Natural killer cell (primary cell): Measurements from ENCODE around the gene KLHL30. TPM values are rescaled to one million over a fixed set of nuclear protein-coding genes. Genes with fewer than 3 reads are reported as not detected.
A peak's percentile ranks its signal among the peaks of the same experiment; 100 is the strongest.

Experiments used
- ATAC-seq, 3 donors: fragments of 150-1000 bp in 2 of 3; fragments of 200-7000 bp in 1 of 3; cut with Tn5 transposase; 1 replicate in 1 of 3; 2 replicates in 2 of 3; pipeline ENCODE4 v1.10.0; 2021; ENCODE audit warnings: mild to moderate bottlenecking in 2 of 3, moderate library complexity in 2 of 3
- DNase-seq, 2 donors: peaks; one replicate each; pipeline versions ENCODE4 v3.0.0 to v3.0.0-alpha.2; 2013 to 2021; ENCODE audit warnings: mixed read lengths in 1 of 2
- H3K27ac ChIP-seq: one replicate; pipeline ENCODE4 v1.5.1; 2013; ENCODE audit warnings: mild to moderate bottlenecking, low read length
- H3K27me3 ChIP-seq: one replicate; pipeline ENCODE4 v1.6.1; 2013; ENCODE audit warnings: low read length; ENCODE audit not compliant: control insufficient read depth, insufficient read depth
- H3K36me3 ChIP-seq: one replicate; pipeline ENCODE4 v1.6.1; 2013; ENCODE audit warnings: low read length; ENCODE audit not compliant: control insufficient read depth, insufficient read depth
- H3K4me1 ChIP-seq: one replicate; pipeline ENCODE4 v1.6.1; 2013; ENCODE audit warnings: low read length; ENCODE audit not compliant: control insufficient read depth, insufficient read depth
- H3K4me3 ChIP-seq: one replicate; pipeline ENCODE4 v1.5.1; 2013; ENCODE audit warnings: low read length
- H3K9me3 ChIP-seq: one replicate; pipeline ENCODE4 v1.6.1; 2013; ENCODE audit warnings: low read length; ENCODE audit not compliant: control insufficient read depth, insufficient read depth
- H3K27ac Mint-ChIP-seq, 2 donors: one replicate each; pipeline ENCODE4 v1.8.0; 2022; ENCODE audit warnings: mild to moderate bottlenecking in 2 of 2, mixed read lengths in 2 of 2, moderate library complexity in 1 of 2
- H3K27me3 Mint-ChIP-seq, 2 donors: one replicate each; pipeline ENCODE4 v1.8.0; 2022; ENCODE audit warnings: low read depth in 2 of 2, mixed read lengths in 2 of 2
- H3K36me3 Mint-ChIP-seq: one replicate; pipeline ENCODE4 v1.8.0; 2022; ENCODE audit warnings: mixed read lengths
- H3K4me1 Mint-ChIP-seq, 2 donors: one replicate each; pipeline ENCODE4 v1.8.0; 2022; ENCODE audit warnings: mixed read lengths in 2 of 2
- H3K4me3 Mint-ChIP-seq: one replicate; pipeline ENCODE4 v1.8.0; 2022; ENCODE audit warnings: mild to moderate bottlenecking, moderate library complexity, mixed read lengths
- H3K9me3 Mint-ChIP-seq, 2 donors: one replicate each; pipeline ENCODE4 v1.8.0; 2022; ENCODE audit warnings: mixed read lengths in 2 of 2
- CTCF ChIP-seq: fragments of 200-600 bp; IDR thresholded peaks from one replicate; pipeline ENCODE4 v1.8.0; 2022; ENCODE audit warnings: antibody characterized with exemption
- WGBS: methylation state at CpG from one replicate; pipeline ENCODE4 v1.1.7; 2013; ENCODE audit warnings: missing lambda C conversion rate; ENCODE audit not compliant: insufficient coverage; 5-methylcytosine and 5-hydroxymethylcytosine counted together
- intact Hi-C: fragments of 100-400 bp; cut with micrococcal nuclease; formaldehyde crosslinking; loops from one replicate; pipeline ENCODE4 v1.14.2; 2022
- total RNA-seq, 4 donors: library from RNA; stranded (reverse); fragments of 120-200 nt in 1 of 4; gene quantifications; one replicate each; pipeline versions ENCODE4 v1.2.3 to v1.2.4, GENCODE V29; 2013 to 2022

KLHL30 gene
- total RNA-seq, 3 donors from 2014 or later (not counting 1 experiment from before 2014, with no cell fraction given): not detected

GRCh38 chr2:238137885-238138284 is 583 bp upstream of the KLHL30 start:
- WGBS: 93% methylated on average over 13 of the region's 13 CpGs
- H3K27me3 ChIP-seq: no peaks in the 10 kb centered on the region
- no peak overlapping the region for H3K27ac ChIP-seq
- no peak for TF ChIP-seq CTCF
- H3K27me3 Mint-ChIP-seq: no peaks in the 10 kb centered on the region
- peaks cover 20% of the 10 kb centered on the region for H3K4me1 ChIP-seq
- peaks cover 8 to 9% of the 10 kb centered on the region in 2 donors for H3K4me1 Mint-ChIP-seq
- intact Hi-C loops: no loop called here
- no peak overlapping the region for H3K4me3 ChIP-seq
- no peak for DNase-seq
- no peaks in the 10 kb centered on the region for H3K36me3 ChIP-seq
- no peaks in the 10 kb centered on the region for H3K36me3 Mint-ChIP-seq
- H3K9me3 Mint-ChIP-seq: no peaks in the 10 kb centered on the region
- H3K27ac Mint-ChIP-seq: no peak overlapping the region
- no peaks in the 10 kb centered on the region for H3K9me3 ChIP-seq
- ATAC-seq: no peak
- no peak overlapping the region for H3K4me3 Mint-ChIP-seq

GRCh38 chr2:238139196-238140039 is 950 bp downstream of the KLHL30 start:
- H3K9me3 Mint-ChIP-seq: no peaks in the 10 kb centered on the region
- intact Hi-C loops: no loop called here

GRCh38 chr2:238140040-238140439 is 1.6 kb downstream of the KLHL30 start:
- Mint-ChIP-seq H3K36me3 (no peaks in the 10 kb centered on the region), H3K4me3 (no peak overlapping the region), H3K4me1 (peaks cover 8 to 9% of the 10 kb centered on the region in 2 donors), H3K27ac (no peak overlapping the region), H3K9me3 (no peaks in the 10 kb centered on the region), H3K27me3 (no peaks in the 10 kb centered on the region)
- Histone ChIP-seq H3K4me1 (peaks cover 20% of the 10 kb centered on the region), H3K27me3 (no peaks in the 10 kb centered on the region), H3K9me3 (no peaks in the 10 kb centered on the region), H3K4me3 (no peak overlapping the region), H3K27ac (no peak overlapping the region), H3K36me3 (no peaks in the 10 kb centered on the region)
- no peak for TF ChIP-seq CTCF
- 94% methylated on average over 7 of the region's 7 CpGs for WGBS
- no peak for ATAC-seq
- no peak for DNase-seq
- intact Hi-C loops: no loop called here

More at GRCh38 chr2:238139196-238140039, 950 bp downstream of the KLHL30 start:
- Mint-ChIP-seq H3K27ac (no peak overlapping the region), H3K27me3 (no peaks in the 10 kb centered on the region), H3K4me1 (peaks cover 8 to 9% of the 10 kb centered on the region in 2 donors), H3K4me3 (no peak overlapping the region), H3K36me3 (no peaks in the 10 kb centered on the region)
- H3K9me3 ChIP-seq: no peaks in the 10 kb centered on the region
- peak; percentile 49 for TF ChIP-seq CTCF
- ATAC-seq: peak in 2 of 3 donors; percentile 31 to 50
- 66% methylated on average over 56 of the region's 56 CpGs for WGBS
- no peak overlapping the region for H3K4me3 ChIP-seq
- no peaks in the 10 kb centered on the region for H3K27me3 ChIP-seq
- peak; percentile 37 to 46 for DNase-seq
- H3K4me1 ChIP-seq: peaks cover 20% of the 10 kb centered on the region
- no peaks in the 10 kb centered on the region for H3K36me3 ChIP-seq
- no peak overlapping the region for H3K27ac ChIP-seq
